Endothelial cell of umbilical vein (primary cell): ENCODE data around the gene WIF1. TPM values are rescaled to one million over a fixed set of nuclear protein-coding genes. Genes with fewer than 3 reads are reported as not detected.

Experiments
- BruUV-seq: library from RNA; stranded (reverse); fragments of 400-500 nt; replicated peaks from 2 replicates; lab custom pipeline; 2021; lab: Mats Ljungman, UMichigan
- CTCF ChIA-PET: fragments of 300-600, 350-600 bp; sonication (Branson Sonifier 250); formaldehyde crosslinking; loops from one replicate; lab custom pipeline; 2021; ENCODE audit warnings: antibody characterized with exemption, inconsistent platforms; lab: Charles Lee
- POLR2A ChIA-PET: fragments of 300-600, 350-600 bp; sonication (Branson Sonifier 250); formaldehyde crosslinking; loops from one replicate; lab custom pipeline; 2021; ENCODE audit warnings: antibody characterized with exemption, inconsistent platforms; lab: Charles Lee
- DNase-seq: peaks from one replicate; pipeline ENCODE4 v3.0.0-alpha.2; 2011; ENCODE audit warnings: low read depth, low spot score
- FAIRE-seq: peaks from 2 replicates; lab custom pipeline; 2011; peaks lifted over from hg19 to GRCh38; lab: Jason Lieb, UNC
- H2AFZ ChIP-seq: 2 replicates; pipeline ENCODE4 v1.6.0; 2012; ENCODE audit warnings: low read depth, low read length, control low read depth, inconsistent platforms
- H3K27ac ChIP-seq: 2 replicates; pipeline ENCODE4 v1.5.1; 2011; ENCODE audit warnings: low read depth, mild to moderate bottlenecking, control low read depth, low read length, moderate library complexity; ENCODE audit not compliant: insufficient read depth
- H3K27me3 ChIP-seq, 2 experiments: 2 replicates each; pipeline versions ENCODE4 v1.6.0 to v1.6.1; 2011; ENCODE audit warnings: low read length in 2 of 2, mixed read lengths in 1 of 2; ENCODE audit not compliant: control insufficient read depth in 2 of 2, insufficient read depth in 2 of 2
- H3K36me3 ChIP-seq, 2 experiments: 2 replicates in 1 of 2; 3 replicates in 1 of 2; pipeline ENCODE4 v1.5.1; 2011; ENCODE audit warnings: low read length in 2 of 2, mild to moderate bottlenecking in 1 of 2, moderate library complexity in 1 of 2; ENCODE audit not compliant: control insufficient read depth in 2 of 2, insufficient read depth in 2 of 2; ENCODE audit errors: extremely low read depth in 1 of 2
- H3K4me1 ChIP-seq: 3 replicates; pipeline ENCODE4 v1.5.1; 2011; ENCODE audit warnings: mild to moderate bottlenecking, low read length; ENCODE audit not compliant: control insufficient read depth, insufficient read depth; ENCODE audit errors: extremely low read depth
- H3K4me2 ChIP-seq: 2 replicates; pipeline ENCODE4 v1.6.1; 2011; ENCODE audit warnings: low read length, control low read depth, mixed read lengths; ENCODE audit not compliant: insufficient read depth
- H3K4me3 ChIP-seq, 3 experiments: fragments of 200-600 bp in 1 of 3; sonication (generic), shearing (Covaris generic) in 1 of 3; replicated peaks in 1 of 3; 2 replicates each; pipeline ENCODE4 v1.5.1; 2011 to 2016; ENCODE audit warnings: control low read depth in 3 of 3, low read length in 3 of 3, mild to moderate bottlenecking in 2 of 3, inconsistent platforms in 1 of 3, low read depth in 1 of 3, moderate library complexity in 1 of 3; ENCODE audit not compliant: insufficient read depth in 1 of 3
- H3K79me2 ChIP-seq: 2 replicates; pipeline ENCODE4 v1.6.0; 2012; ENCODE audit warnings: low read length, inconsistent platforms; ENCODE audit not compliant: control insufficient read depth, insufficient read depth
- H3K9ac ChIP-seq: replicated peaks from 2 replicates; pipeline ENCODE3; 2011; ENCODE audit warnings: low read length, control low read depth; ENCODE audit not compliant: insufficient read depth; ENCODE audit errors: extremely low read depth
- H3K9me1 ChIP-seq: replicated peaks from 3 replicates; pipeline ENCODE4 v1.6.0; 2011; ENCODE audit warnings: mild to moderate bottlenecking, low read length; ENCODE audit not compliant: control insufficient read depth, insufficient read depth; ENCODE audit errors: extremely low read depth
- H3K9me3 ChIP-seq: replicated peaks from 2 replicates; pipeline ENCODE4 v1.5.1; 2012; ENCODE audit warnings: low read length, inconsistent platforms; ENCODE audit not compliant: control insufficient read depth, insufficient read depth
- H4K20me1 ChIP-seq: replicated peaks from 2 replicates; pipeline ENCODE3; 2011; ENCODE audit warnings: mild to moderate bottlenecking, low read length; ENCODE audit not compliant: control insufficient read depth, insufficient read depth; ENCODE audit errors: extremely low read depth
- CTCF ChIP-seq, 2 donors: IDR thresholded peaks; 1 replicate in 1 of 2; 2 replicates in 1 of 2; pipeline ENCODE4 v1.5.1; 2011; ENCODE audit warnings: low read length in 2 of 2, mild to moderate bottlenecking in 2 of 2, moderate library complexity in 2 of 2, control low read depth in 1 of 2, inconsistent platforms in 1 of 2, low read depth in 1 of 2; ENCODE audit not compliant: insufficient read depth in 1 of 2; ENCODE audit errors: extremely low read depth in 1 of 2
- FOS ChIP-seq: IDR thresholded peaks from 2 replicates; pipeline ENCODE4 v1.6.1; 2011; ENCODE audit warnings: mild to moderate bottlenecking, low read length, moderate library complexity, borderline replicate concordance; ENCODE audit not compliant: insufficient read depth
- GATA2 ChIP-seq: IDR thresholded peaks from 2 replicates; pipeline ENCODE4 v1.7.0; 2011; ENCODE audit warnings: low read depth, mild to moderate bottlenecking, moderate library complexity, mixed read lengths, low read length; ENCODE audit not compliant: insufficient read length, insufficient read depth
- JUN ChIP-seq: IDR thresholded peaks from 2 replicates; pipeline ENCODE4 v1.6.1; 2011; ENCODE audit warnings: borderline replicate concordance, low read depth; ENCODE audit not compliant: insufficient read length, insufficient read depth
- POLR2AphosphoS5 ChIP-seq: IDR thresholded peaks from 2 replicates; pipeline ENCODE4 v1.6.1; 2012; ENCODE audit warnings: low read depth, mild to moderate bottlenecking, control low read depth, low read length, moderate library complexity; ENCODE audit not compliant: insufficient read depth
- dilution Hi-C: fragments of 300-500 bp; cut with MboI; formaldehyde crosslinking; loops from one replicate; pipeline ENCODE4 v1.15.0; 2019; ENCODE audit warnings: low sequenced_read_pairs; ENCODE audit not compliant: extremely low pct_ligation_motif_present
- intact Hi-C: fragments of 100-400 bp; cut with micrococcal nuclease; formaldehyde crosslinking; loops from one replicate; pipeline ENCODE4 v1.10.0; 2022
- polyA plus RNA-seq, 4 experiments: library from polyadenylated mRNA; depleted of rRNA in 3 of 4; stranded (reverse) in 3 of 4; unstranded in 1 of 4; fragments of >200 nt; gene quantifications; 2 replicates each; pipeline versions ENCODE4 v1.2.1 to v1.2.3, GENCODE V29; 2011 to 2012; ENCODE audit warnings: missing spikeins in 1 of 4
- total RNA-seq: library from RNA; stranded (reverse); gene quantifications from 2 replicates; pipeline ENCODE4 v1.2.3, GENCODE V29; 2021
- TF ChIP-seq, protein P1 (sequence below): IDR thresholded peaks from 2 replicates; pipeline ENCODE4 v1.6.1; 2011; ENCODE audit not compliant: insufficient read depth, insufficient read length

WIF1 gene
- total and polyA plus RNA-seq, 2 donors (not counting 3 experiments of a cell fraction or from before 2014, with no cell fraction given) = not detected

GRCh38 chr12:65162609-65163008 lies 41.5 kb upstream of the WIF1 start:
- Histone ChIP-seq H3K9me3 (no peaks in the 10 kb centered on the region), H3K36me3 (no peaks in the 10 kb centered on the region), H3K4me3 (no peak overlapping the region), H3K9ac (no peak overlapping the region), H2AFZ (no peak overlapping the region), H3K79me2 (no peaks in the 10 kb centered on the region), H3K4me1 (no peaks in the 10 kb centered on the region), H3K27ac (no peak overlapping the region), H4K20me1 (no peaks in the 10 kb centered on the region), H3K9me1 (no peaks in the 10 kb centered on the region), H3K4me2 (no peak overlapping the region), H3K27me3 (peaks cover 0 to 2% of the 10 kb centered on the region in 2 experiments)
- FAIRE-seq (no peak), DNase-seq (no peak)
- CTCF ChIA-PET = no interaction called here
- POLR2A ChIA-PET = no interaction called here
- intact Hi-C loops = no loop called here
- dilution Hi-C loops = no loop called here
- BruUV-seq = no TSS peak
- TF ChIP-seq JUN (no peak), POLR2AphosphoS5 (no peak), GATA2 (no peak), CTCF (IDR thresholded peaks at IDR 0.05; ENCODE audit: extremely low read depth in 1 of 2, insufficient read depth in 1 of 2, low read depth in 1 of 2, low read length in 2 of 2) (no peak), FOS (no peak)
- TF ChIP-seq, protein P1, sequence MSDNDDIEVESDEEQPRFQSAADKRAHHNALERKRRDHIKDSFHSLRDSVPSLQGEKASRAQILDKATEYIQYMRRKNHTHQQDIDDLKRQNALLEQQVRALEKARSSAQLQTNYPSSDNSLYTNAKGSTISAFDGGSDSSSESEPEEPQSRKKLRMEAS = no peak
